GM12878 (cell line): ENCODE data around the gene RRAGD.

ENCODE experiments used
- ATF3 ChIP-seq: IDR thresholded peaks from 2 replicates; pipeline ENCODE4 v1.6.1; 2011; ENCODE audit warnings: low read depth, mild to moderate bottlenecking, low read length, moderate library complexity, borderline replicate concordance; ENCODE audit errors: extremely low read depth
- BCLAF1 ChIP-seq: fragments of 450-650 bp; IDR thresholded peaks from 2 replicates; pipeline ENCODE4 v1.6.1; 2017; ENCODE audit warnings: antibody characterized with exemption, mild to moderate bottlenecking, moderate library complexity
- CTCF ChIP-seq, 3 experiments: IDR thresholded peaks in 2 of 3; conservative IDR thresholded peaks in 1 of 3; 2 replicates each; pipeline ENCODE4 v1.5.1; 2011; ENCODE audit warnings: low read depth in 3 of 3, low read length in 3 of 3, mild to moderate bottlenecking in 3 of 3, control low read depth in 2 of 3, moderate library complexity in 2 of 3, inconsistent platforms in 1 of 3, mixed read lengths in 1 of 3; ENCODE audit not compliant: control insufficient read depth in 2 of 3, insufficient read depth in 1 of 3; ENCODE audit errors: extremely low read depth in 1 of 3
- E4F1 ChIP-seq: fragments of 450-650 bp; IDR thresholded peaks from 2 replicates; pipeline ENCODE4 v1.6.1; 2018; ENCODE audit warnings: borderline replicate concordance, mild to moderate bottlenecking; ENCODE audit not compliant: partially characterized antibody
- EP300 ChIP-seq, 2 experiments: fragments of 150-350 bp in 1 of 2; IDR thresholded peaks; 2 replicates each; pipeline ENCODE4 v1.6.1; 2011 to 2012; ENCODE audit warnings: low read depth in 2 of 2, low read length in 2 of 2, borderline replicate concordance in 1 of 2, improper control_type of control experiment in 1 of 2, inconsistent platforms in 1 of 2; ENCODE audit not compliant: control insufficient read depth in 1 of 2
- IKZF2 ChIP-seq, 2 experiments: fragments of 450-650 bp; IDR thresholded peaks; 2 replicates each; pipeline ENCODE4 v1.6.1; 2017; ENCODE audit warnings: mild to moderate bottlenecking in 2 of 2, moderate library complexity in 2 of 2
- POLR2A ChIP-seq: IDR thresholded peaks from 2 replicates; pipeline ENCODE4 v1.6.1; 2011; ENCODE audit warnings: low read depth, mild to moderate bottlenecking, low read length
- SMC3 ChIP-seq: IDR thresholded peaks from 2 replicates; pipeline ENCODE4 v1.6.1; 2011; ENCODE audit warnings: low read length, improper control_type of control experiment, borderline replicate concordance

GRCh38 chr6:89315249-89315885 is 96.7 kb downstream of the RRAGD start, which contains the start of gene GABRR2:
- TF ChIP-seq EP300 (IDR thresholded peaks at IDR 0.05; ENCODE audit: borderline replicate concordance in 1 of 2, control insufficient read depth in 1 of 2, low read depth in 2 of 2, low read length in 2 of 2) (no peak), POLR2A (no peak), E4F1 (no peak), ATF3 (no peak), BCLAF1 (no peak), SMC3 (no peak), CTCF (IDR thresholded peaks at IDR 0.05 in 2 of 3, conservative IDR thresholded peaks at IDR 0.05 in 1 of 3; ENCODE audit: control insufficient read depth in 2 of 3, extremely low read depth in 1 of 3, insufficient read depth in 1 of 3, low read depth in 3 of 3, low read length in 3 of 3) (no peak), IKZF2 (IDR thresholded peaks at IDR 0.05) (no peak)
